Fibroblast of skin of left quadriceps (primary cell): ENCODE results near the gene INPP5B.

Experiments
- DNase-seq, 2 experiments: peaks; one replicate each; pipeline ENCODE4 v3.0.0-alpha.2; 2013; ENCODE audit warnings: low read depth in 2 of 2

The INPP5B gene

DNA sequence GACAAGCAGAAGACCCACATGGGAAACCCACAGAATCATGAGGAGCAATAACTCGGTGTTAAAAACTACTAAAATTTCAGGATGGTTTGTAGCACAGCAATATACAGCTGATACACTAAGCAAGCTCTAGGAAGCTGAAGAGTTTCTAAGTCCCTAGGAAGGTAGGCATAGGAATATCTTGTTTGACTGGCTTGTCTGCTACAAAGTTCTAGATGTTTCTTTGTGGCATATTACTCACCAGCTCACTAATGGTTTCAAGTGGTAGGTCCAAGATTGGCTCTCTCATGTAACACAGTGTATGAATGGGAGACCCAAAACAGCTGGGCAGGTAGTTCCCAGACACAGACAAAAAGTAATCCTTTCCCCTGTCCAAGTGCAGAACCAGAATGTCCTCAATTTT, 74.2 kb downstream of the INPP5B start:
- no peak for DNase-seq

DNA sequence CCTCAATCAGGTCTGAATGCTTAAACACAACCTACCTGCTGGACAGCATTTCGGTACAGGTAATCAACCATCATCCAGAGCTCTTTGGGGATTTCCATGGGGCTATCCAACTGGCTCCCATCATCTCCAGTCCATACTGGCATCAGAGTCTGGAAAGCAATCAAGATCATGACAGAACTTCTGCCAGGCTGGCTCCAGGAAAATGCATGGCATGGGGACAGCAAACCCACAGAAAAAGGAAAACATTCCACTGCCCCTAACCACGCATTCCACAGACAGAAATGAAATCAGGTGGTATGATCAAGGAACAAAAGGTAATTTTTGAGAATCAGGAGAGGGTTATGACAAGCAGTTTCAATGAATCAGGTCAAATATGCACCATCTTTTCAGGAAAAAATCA, 78.4 kb downstream of the INPP5B start:
- DNase-seq = no peak

DNA sequence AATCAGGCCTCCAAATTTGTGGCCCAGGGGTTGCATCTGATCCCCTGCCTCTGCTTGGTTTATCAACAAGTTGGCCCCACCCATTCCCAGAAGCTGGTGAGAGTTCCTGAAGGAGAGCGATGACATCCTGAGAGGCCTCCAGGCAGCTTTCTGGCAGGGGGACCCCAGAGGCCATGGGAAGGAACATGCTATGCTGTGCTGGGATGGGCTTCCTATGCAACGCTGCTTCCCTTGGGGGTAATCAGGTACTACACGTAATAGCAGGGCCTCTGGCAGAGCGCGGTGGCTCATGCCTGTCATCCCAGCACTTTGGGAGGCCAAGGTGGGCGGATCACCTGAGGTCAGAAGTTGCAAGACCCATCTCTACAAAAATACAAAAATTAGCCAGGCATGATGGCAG, 79.1 kb downstream of the INPP5B start:
- no peak for DNase-seq

DNA sequence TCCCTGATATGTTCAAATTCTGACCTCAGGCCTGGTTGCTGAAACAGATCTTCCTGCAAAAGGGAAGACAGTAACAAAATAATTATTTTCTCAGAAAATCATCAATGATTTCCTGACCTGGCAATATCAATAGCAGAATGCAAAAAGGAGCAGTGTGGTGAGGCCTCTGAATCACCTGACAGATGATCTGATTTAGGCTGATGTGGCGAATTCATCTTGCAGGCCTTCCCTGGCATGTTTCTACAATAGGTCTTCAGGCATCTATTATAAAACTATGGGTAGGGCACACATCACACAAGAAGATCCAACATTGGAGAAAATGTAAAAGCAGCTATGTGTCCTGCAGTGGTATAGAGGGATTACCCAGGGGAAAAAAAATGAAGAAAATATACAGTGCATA, 80.4 kb downstream of the INPP5B start:
- no peak for DNase-seq

DNA sequence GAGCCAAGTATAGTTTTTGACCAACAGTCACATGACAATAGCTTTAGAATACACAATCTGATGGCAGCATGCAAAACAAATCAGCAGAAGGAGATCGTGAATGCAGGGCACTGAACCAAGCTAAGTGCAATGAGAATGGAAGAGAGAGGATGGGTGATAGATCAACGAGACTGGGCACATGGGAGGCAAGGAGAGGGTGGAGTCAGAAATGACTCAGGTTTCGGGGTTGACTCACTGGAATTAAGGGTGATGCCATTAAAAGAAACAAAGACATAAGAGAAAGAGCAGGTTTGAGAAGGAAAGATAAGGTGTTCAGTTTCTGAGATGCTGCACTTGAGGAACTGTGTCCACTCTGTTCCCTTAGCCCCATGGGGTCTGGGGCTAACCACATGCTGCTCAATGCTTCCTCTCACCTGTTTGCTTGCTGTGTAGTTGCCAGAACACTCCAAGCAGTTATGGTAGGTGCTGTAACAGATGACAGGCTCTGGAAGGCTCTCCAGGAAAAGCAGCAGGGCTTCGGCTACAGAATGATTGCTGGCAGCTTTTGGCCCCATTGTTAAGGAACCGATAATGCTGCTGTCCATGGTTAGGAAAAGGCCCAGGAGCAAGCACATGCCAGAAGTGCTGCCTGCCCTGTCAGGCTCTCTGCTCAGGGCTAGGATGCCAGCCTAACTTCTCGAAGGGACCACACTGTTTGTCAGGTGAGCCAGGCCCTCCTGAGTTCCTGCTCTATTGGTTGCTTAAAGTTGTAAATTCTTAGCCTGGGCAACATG, 81.3 kb downstream of the INPP5B start:
- DNase-seq = no peak

DNA sequence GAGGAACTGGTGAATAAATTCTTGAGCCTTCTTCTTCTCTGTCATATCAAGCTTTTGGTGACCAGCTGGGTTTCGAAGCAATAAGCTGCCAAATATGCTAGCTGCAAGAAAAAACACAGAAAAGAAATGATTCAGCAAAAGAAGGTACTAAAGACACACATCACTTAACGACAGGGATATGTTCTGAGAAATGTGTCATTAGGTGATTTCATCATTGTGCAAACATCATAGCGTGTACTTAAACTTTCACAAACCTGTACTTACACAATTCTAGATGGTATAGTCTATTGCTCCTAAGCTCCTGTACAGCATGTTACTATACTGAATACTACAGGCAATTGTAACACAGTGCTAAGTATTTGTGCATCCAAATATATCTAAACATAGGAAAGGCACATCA, 84.5 kb downstream of the INPP5B start:
- DNase-seq = no peak

DNA sequence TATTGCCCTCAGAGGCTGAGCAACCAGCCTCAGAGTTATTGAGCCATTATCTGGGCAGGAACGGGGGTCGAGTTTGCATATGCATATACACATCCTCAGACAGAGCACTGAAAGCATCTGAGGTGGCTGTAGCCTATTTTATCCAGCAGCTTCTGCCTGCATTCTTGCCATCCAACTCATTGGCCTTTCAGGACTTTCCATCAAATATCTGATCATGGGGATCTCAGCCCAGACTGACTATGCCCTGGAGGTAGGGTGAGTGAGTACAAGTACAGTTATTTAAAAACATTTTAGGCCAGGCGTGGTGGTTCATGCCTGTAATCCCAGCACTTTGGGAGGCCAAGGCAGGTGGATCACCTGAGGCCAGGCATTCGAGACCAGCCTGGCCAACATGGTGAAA, 85.7 kb downstream of the INPP5B start:
- DNase-seq = no peak

DNA sequence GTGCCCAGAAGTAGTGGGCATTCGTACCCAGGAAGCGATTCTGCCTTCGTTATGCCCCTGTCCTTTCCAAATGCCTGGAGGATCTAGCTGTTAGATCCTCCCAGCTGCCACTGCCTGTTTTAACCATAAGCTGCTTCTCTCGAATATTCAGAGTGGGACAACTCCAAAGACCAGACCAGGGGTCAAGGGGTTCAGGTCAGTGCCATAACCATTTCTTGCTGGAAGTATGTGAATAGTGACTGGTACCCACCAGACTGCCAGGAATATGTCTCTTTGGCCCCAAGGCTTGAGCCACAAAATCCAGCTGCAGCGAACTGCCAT, 86.5 kb downstream of the INPP5B start:
- DNase-seq = no peak

DNA sequence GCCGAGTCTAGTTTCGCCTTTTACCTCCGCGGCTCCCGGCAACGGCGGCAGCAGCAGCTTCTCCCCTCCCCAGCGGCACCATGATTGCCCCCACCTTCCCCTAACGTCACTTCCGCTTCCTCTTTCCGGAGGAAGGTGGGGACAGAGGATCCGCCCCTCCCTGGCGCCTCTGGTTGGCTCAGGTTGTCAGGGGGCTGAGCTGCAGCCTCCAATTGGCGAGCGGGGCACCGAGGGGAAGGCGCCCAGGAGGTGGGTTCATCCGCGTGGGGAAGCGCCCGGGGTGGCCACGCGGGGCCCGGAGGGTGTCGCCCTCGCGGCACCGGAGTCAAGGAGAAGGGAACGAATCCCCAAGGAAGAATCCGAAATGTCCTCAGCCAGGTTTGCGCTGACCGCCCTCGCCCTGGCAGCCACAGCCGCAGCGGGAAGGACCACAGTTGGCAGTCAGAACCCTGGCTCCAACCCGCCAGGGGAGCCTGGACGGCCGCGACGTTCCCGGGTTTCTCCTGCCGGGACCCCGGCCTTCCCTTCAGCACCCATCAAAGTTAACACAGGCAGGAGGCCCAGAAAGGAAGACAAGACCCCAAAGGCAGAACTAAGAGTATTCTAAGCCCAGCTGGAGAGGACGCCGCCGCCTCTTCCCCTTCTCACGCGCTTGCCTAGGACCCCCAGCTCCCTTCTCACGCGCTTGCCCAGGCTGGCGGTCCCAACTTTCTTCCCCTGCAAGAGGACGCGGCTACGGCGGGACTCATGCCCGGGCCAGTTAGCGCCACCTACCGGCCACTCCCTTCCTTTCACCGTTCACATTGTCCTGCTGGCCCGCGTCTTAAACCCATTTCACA, 87.1 kb downstream of the INPP5B start, which contains the start of gene MTF1:
Gene MTF1, minus strand, starts transcription at position 86 of the 839 bp plus-strand sequence. CDS start 1,934 bp downstream, outside the sequence.
- peak; percentile 92 to 93 for DNase-seq

DNA sequence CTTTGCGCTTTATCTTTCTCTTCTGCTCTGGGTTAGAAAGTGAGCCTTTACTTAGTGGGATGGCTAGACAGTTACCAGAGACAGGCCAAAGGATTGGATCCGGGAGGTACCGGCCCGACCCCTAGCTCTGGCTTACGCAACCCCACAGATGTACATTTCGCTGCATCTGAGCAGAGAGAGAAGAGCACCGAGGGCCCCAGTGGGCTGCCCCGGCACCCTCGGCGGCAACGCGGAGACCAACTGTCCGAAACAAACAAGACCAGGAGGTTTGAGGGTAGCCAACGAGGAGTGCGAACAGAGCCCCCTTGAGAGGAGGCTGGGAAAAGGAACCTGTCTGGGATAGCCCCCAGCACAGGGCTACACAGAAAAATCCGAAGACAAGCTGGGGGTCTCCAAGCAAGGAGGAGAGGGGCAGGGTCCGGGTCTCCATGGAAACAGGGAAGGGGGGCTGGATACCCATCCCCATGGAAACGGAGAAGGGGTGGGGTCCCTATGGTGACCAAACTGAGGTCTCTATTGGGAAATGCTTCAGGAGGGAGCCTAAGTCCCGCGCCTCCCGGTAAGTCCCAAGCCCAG, 87.8 kb downstream of the INPP5B start:
- no peak for DNase-seq

DNA sequence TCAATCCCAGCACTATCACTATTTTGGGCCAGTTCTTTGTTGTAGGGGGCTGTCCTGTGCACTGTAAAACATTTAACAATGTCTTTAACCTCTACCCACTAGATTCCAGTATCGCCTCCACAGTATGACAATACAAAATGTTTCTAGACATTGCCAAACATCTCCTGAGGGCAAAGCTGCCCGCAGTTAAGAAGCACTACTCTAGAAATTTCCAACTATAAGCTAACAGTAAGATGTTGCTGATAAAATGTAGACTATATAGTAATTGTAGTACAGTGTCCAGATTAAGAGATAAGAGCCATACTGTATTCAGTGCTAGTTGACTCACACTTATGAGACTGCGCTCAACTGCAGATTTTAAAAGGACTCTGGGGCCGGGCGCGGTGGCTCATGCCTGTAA, 92.4 kb downstream of the INPP5B start:
- no peak for DNase-seq

DNA sequence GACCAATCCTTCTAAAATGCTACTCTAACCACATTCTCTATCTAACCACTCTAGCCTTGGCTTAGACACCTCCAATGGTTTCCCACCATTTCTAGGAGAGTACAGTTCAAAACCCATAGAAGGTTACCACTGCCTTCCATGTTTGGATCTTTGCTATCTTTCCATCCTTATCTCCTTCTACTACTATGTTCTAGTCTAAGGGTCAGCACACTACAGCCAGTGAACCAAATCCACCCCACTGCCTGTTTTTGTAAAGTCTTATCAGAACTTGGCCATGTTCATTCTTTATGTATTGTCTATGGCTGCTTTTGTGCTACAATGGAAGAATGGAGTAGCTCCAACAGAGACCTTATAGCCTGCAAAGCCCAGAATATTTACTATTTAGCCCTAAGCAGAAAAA, 93.7 kb downstream of the INPP5B start:
- no peak for DNase-seq

DNA sequence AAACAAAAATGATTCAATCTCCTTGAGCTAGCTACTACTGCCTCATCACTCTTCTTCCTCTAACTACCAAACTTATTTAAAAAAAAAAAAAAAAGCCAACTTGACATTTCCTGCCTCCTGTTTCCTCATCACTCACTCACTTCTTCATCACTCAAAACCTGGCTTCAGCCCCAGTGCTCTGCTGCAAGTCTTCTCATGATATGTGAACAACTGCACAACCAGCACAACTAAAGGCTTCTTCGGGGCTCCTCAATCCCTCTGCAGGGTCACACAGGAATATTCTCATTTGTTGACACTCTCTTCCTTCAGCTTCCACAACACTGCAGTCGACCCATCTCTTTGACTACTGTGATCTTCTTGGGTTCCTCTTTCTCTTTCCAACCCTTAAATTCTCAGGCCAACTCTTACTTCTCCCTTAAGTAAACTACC, 95.1 kb downstream of the INPP5B start:
- DNase-seq = no peak

DNA sequence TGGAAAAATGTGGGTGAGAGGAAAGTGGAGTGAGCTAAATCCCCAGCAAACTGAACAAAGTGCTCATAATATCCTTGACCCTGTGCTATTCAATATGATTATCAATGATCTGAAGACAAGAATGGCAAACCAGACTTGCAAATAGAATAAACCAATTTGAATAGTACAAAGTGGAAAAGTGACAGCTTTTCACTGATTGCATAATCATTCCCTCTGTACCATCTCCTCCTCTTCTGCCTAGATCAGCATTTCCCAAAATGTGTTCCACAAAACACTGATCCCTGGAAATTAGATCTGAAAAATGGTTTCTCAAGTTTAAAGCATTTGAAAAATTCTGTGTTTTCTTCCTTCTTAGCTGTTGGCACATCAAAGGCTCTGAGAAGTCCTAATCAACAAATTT, 95.6 kb downstream of the INPP5B start:
- DNase-seq = no peak

DNA sequence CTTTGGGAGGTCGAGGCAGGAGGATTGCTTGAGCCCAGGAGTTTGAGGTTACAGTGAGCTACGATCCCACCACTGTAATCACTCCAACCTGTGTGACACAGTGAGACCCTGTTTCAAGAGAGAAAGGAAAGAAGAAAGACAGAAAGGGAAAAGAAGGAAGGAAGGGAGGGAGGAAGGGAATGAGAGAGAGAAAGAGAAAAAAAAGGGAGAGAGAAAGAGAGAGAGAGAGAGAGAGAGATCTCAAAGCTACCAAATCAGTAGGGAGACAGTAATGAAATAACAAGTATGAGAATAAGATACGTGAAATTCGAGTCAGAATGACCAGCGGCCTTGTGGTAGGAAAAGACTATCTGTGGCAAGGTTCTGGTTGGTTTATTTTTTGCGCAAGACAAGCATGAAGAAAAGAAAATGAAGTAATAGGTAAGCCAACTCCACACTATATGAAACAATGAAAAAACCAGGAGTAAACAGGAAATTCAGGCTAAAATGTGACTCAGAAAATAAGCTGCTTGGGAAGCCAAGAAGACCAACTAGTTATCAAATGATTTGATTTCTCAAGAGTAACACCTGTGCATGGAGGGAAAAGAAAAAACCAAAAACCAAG, 96.4 kb downstream of the INPP5B start:
- DNase-seq = no peak

DNA sequence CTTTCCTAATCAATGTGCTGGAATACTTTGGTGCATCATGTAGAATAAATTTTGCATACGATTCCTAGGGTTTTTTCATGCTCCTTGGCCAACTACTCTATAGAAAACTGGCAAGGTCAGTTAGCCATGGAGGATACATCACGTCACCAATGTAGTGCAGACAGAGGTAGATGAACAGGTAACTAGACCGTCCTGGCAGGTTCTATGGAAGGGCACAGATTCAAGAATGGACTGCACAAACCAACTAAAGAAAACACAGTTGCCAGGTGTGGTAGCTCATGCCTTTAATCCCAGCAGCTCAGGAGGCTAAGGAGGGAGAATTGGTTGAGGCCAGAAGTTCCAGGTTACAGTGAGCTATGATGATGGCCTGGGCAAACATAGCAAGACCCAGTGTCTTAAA, 97.4 kb downstream of the INPP5B start:
- no peak for DNase-seq

DNA sequence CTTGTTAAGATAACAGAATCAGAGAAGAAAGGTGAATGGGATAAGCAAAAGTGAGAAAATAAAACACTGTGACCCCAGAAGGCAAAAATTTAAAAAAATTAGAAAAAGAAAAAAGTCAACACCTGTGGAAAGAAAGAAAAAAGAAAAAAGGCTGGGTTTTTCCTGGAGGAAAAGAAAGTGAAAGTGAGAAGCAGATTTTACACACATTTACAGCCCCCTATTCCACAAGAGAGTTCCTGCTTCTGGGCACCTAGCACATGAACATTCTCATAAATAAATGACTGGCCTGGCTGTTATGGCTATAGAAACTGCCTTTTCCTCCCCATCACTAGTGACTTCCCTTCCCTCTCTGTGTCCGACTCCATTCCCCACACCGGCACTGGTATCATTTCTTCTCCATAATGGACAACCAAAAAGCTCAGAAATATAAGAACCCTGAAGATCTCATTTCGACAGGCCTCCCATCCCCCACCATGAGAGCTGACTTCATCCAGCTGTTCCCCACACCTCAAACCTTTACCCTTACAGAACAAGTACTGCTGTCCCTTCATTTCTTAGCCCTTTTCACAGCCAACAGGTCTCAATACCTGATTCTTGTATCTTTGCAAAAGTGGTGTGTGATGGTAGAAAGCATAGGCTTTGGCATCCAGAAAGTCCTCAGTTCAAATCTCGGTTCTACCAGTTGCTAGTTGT, 100.1 kb downstream of the INPP5B start:
- DNase-seq = no peak

DNA sequence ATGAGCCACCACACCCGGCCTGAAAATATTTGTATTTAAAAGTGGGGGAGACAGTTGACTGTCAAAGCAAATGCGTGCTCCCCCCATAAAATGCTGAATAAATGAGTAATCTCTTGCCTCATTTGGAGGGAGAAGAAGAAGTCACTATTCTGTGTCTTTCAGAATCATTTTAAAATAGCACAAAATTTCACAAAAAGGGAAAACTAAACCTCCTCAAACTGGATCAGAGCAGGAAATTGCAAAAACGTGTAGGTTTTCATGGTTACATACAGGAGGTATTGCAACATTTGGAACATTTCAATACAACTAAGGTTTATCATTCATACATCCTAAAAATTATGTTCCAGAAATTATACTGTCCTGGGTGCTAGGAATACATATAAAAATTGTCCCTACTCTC, 101.1 kb downstream of the INPP5B start:
- DNase-seq = no peak

DNA sequence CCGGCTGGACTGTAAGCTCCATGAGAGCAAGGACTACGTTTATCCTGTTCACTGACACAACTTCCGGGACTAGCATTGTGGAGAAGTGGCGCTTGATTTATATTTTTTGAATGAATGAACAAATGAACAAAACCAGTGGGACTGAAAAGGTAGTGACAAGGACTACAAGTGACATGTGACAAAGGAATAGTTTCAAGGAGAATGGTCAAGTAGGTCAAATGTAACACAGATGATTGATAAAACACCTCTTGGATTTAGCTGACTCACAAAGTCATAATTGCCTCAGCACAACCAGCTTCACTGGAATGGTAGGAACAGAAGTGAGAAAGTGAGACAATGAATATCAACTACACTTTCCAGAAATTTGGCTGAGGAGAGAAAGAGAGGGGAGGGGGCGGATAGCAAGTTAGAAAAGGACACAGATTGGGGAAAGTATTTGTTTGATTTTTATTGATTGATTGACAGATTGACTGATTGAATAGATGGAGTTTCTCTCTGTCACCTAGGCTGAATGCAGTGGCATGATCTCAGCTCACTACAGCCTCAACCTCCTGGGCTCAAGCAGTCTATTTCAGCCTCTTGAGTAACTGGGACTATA, 101.7 kb downstream of the INPP5B start:
- DNase-seq = no peak

DNA sequence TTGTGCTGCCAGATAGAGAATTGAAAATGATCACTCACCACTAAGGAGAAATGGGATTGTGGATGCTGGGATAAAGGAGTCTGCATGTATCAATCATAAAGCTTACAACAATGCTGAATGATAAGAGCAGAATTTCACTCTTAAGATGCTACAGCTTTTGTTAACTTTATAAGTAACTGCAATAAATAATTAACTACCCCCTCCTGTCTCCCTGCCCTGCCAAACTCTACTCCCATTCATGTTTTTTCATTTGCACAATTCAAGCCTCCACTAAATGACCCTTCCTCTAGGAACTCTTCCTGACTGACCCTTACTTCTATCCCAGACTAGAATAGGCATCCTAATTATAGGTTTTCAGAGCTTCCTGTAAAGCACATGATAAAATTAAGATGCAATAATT, 102.3 kb downstream of the INPP5B start:
- DNase-seq = no peak

DNA sequence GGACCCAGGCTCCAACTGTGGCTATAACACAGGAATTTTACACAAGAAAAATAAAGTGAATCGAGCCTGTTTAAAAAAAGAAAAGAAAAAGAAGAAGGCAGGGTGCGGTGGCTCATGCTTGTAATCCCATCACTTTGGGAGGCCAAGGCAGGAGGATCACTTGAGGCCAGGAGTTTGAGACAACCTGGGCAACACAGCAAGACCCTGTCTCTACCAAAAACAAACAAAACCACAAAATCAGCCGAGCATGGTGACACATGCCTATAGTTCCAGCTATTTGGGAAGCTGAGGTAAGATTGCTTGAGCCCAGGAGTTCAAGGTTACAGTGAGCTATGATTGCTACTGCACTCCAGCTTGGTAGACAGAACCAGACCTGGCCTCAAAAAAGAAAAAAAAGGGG, 105.2 kb downstream of the INPP5B start:
- DNase-seq = no peak
